Measurements from ENCODE around the gene MRPL38.

MRPL38 gene

DNA sequence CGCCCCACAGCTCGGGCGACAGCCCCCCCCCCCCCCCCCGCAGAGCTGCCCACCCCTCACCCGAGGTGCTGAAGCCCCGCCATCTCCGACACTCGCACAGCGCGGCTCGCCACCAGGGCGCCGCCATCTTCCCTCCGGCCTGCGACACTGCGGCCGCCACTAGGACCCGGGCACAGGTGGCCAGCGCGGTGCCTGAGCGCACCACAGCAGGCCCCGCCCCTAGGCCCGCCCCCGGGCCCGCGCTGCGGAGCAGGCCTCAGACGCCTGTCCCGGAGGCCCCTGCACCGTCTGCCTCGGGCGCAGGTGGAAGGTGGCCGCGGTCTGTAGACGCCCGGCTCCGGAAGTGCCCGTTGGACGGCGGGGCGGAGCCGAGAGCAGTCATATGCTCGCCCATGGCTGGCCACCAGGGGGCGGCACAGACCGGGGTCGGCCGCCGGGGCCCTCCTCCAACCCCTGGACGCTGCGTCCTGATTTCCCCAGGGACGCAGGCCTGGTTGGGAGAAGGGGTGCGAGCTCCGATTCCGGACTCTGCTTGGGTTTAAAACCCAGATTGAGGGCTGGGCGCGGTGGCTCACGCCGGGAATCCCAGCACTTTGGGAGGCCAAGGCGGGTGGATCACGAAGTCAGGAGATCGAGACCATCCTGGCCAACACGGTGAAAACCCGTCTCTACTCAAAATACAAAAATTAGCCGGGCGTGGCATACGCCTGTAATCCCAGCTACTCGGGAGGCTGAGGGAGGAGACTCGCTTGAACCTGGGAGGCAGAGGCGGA lies at the start of gene MRPL38:
MRPL38 (minus strand) TSS at position 136 of the 773 bp plus-strand sequence; CDS start at position 127, 9 bp downstream.
- DNase-seq, result peak; percentile 92

DNA sequence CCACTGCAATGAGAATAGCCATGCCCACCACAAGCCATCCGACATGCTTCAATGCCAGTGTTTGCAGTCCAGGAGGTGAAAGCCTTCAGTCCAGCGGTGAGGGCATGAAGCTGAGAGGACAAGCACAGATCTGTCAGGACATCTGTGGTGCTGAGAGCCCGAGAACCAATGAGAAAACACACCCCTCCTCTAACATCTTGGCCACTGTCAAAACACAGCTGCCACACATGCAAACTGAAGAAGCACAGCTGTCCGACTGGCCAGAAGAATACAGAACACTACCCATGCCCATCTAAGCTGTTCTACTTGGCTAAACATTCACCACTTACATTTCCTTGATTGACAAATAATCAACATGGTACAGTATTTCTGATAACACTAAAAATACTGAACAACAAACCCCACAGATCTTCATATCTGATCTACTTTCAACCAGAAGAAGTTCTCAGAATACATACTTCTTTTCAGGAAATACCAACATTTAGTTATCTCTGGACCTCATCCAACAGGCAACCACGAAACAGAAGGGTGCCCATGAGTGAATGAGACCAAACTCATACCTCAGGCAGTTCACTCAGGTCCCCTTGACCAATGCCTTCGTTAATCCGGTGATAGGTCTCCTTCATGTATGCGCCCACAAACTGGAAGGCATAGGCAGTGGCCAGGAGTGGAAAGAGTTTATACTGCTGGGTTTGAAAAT lies 46.3 kb upstream of the MRPL38 start:
- no peak for DNase-seq

DNA sequence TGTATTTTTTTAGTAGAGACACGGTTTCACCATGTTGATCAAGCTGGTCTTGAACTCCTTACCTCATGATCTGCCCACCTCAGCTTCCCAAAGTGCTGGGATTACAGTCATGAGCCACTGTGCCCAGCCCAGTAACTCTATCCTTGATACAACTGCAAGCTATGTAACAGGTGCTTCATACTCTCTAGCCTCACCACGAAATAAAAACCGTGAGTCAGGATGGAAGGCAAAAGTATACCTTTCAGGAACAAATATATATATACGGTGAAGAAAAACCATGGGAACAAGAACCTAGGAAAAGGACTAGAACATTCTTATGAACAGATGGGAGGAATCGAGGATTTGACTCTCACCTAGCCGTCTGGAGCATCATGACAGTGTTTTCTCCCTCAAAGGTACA lies 45.7 kb upstream of the MRPL38 start:
- DNase-seq, result no peak

DNA sequence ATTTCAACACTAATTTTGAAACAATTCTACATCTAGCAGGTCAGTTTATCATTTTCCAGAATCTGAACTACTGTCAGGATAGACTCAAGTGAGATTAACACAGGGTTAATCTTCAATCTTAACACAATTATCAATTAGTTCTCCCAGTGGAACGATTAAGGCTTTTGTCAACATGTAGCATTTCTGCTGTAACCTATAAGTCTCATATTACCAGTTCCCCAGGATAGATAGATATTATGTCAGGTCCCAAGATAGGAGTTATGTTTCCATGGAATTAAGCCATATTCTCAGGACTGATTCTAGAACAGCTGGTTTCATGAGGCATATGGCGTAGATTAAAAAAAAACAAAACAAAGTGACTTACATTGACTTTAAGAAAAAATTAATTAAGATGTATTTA lies 40.5 kb upstream of the MRPL38 start:
- DNase-seq, result no peak

DNA sequence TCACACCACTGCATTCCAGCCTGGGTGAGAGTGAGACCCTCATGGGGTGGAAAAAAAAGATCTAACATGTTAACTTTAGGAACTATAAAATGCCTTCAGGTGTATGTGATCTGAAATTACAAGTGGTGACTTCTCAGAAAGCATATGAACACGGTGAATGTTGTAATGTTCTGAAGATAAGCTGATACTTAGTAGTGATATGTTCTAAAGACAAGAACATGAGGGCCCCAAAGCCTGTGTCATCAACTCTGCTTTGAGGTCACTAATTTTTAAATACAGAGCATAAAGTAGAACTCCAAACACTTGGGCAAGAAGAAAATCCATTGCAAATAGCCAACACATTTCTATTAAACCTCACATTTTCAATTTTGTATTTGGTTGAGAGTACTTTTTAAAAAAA lies 38.8 kb upstream of the MRPL38 start:
- DNase-seq, result no peak

DNA sequence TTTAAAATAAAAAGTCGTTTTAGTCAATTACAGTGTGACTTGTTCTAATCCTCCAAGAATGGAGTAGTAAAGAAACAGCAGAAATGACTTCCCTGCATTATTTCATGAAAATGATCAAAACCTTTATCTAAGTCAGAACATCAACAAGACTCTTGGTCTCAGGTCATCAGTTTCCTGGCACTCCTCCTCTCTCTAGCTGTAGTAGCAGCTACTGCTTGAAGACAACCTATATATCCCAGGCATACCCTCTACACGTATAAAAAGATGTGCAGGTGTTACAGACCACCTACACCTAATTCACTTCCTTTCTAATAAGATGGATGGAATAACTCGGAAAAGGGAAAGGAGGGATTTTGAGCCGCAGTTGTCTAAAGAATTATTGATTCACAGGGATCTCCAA lies 37.8 kb upstream of the MRPL38 start:
- DNase-seq, result no peak

DNA sequence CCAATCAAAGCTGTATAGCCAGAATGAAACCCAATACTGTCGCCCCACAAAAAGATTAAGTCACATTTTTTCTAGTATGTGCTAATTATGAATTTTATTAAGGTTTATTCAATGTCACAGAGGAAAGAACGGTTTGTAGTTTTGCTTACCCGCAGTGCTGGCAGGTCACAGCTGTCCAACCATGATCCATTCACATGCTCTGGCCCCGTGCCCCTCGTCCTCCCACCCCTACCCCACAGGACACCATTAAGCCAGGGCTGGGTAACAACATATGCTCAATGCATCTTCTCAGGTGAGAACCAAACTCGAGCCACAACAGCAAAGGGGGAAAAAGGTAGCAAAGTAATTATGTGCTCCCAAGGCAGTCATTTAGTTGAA lies 36.7 kb upstream of the MRPL38 start:
- DNase-seq, result no peak

DNA sequence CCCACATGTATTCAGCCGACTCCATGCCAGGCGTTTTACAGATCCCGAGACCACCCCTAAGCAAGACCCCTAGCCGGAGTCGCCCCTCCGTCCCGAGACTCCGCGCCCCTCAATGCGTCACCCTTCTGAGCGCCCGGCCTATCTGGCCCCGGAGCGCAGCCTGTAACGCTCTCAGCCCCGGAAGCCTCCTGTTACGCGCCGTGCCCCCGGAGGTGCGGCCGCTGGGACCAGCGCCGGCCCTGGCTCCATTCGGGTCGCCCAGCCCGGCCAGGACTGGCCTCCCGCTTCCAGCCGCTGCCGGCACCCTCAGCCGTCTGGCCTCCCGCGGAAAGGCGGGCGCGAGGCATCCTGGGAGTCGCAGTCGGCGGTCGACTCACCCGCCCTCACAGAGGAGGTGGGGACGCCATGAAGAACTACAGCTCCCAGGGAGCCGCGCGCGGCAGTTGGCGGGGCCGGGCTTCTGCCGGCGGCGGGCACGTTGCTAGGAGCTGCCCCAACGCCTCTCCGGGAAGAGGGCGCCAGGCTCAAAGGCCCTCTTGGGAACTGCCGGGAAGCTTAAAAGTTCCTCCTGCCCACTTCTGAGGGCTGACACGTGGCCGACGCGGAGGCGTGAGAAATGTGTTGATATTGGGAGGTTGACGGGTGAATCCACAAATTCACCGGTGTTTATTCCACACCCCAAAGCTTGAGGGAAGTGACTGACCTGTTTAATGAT lies 36.2 kb upstream of the MRPL38 start, which contains the start of gene FBF1:
FBF1 (minus strand) TSS at position 316 of the 715 bp plus-strand sequence. CDS start 2,893 bp downstream, outside the sequence.
- DNase-seq, result peak; percentile 91

DNA sequence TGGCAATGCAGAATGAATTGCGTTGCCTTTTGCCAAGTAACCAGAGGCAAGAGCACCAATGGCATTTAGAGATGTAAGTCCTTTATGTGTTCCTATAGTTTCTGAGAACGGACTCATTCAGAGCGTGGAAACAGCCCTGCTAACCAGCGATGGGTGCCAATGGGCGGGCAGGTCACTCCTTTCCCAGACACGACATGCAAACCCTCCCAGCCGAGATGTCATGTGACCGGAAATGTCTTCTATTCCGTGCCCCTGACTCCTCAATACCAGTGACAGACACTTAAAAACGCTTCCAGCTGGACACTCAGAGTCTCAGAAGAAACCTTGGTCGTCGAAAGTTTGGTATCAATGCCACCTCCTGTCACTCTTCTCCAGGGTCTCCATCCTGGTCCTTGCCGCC lies 33.0 kb upstream of the MRPL38 start:
- no peak for DNase-seq

DNA sequence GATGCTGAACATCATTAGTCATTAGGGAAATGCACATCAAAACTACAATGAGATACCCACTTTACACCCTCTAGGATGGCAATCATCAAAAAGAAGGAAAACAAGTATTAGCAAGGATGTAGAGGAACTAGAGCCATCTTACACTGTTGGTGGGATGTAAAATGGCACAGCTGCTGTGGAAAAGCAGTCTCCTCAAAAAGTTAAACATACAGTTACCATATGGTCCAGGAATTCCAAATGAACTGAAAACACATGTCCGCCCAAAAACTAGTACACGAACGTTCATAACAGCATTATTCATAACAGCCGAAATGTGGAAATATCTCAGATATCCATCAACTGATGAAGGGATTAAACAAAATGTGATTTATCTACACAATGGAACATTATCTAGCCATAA lies 29.1 kb upstream of the MRPL38 start:
- DNase-seq, result no peak

DNA sequence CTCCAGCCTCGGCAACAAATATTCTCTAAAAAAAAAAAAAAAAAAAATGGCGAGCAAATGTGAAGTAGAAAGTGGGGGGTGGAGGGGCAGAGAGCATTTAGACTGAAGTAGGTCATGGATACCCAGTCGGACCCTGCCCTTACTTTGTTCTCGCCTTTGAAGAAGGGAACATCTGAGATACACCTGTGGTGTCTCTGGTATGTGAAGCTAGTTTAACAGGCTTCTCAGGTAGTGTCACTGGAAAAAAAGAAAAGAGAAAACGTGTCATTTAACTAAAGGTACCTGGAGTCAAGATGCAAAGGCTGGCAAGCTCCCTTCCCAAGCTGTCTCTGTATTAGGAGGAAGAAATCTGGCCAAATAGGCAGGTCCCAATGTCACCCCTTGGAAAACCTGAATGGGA lies 28.2 kb upstream of the MRPL38 start:
- no peak for DNase-seq

DNA sequence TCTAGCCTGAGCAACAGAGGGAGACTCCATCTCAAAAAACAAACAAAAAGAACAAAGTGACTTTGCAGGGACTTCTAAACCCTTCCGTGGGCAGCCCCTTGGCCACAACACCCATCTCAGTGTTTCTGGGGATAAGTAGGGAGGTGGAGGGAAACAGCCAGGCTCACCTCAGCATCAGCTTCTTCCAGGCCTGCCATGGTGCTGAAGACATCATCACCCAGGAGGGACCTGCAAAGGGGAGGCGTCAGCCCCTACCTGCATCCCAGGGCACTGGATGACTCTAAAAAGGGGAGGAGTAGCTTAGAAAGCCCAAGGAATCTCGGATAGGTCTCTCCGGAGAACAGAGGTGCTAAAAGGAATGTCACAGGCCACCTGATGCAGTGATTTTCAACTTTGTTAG lies 26.4 kb upstream of the MRPL38 start:
- no peak for DNase-seq

DNA sequence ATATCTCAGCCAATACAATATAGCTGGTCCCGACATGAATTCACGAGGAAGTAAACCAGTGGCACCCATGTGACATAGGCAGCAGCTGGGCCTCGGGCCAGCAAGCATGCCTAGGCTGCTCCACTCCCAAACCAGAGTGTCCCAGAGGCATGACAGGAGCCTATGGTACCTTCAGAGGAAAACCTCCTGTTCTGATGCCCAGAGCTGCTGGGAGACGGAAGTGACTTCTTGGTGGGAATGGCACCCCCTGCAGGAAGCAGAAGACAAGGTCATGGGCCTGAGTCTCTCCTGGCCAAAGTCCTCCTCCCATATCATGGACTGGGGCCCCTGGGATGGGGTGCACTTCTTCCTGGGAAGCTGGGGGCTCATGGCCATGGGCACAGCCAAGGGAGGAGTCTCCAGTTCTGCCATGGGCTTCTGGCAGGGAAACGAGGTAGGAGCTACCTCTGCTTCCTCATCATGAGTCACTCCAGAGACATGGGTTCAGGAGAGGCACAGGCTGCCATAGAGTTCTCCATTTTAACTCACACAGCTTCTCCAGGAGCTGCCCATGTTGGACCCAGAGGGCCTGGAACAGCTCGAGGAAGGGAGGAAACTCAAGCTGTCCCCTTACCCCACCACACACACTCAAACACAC lies 22.7 kb upstream of the MRPL38 start:
- no peak for DNase-seq

DNA sequence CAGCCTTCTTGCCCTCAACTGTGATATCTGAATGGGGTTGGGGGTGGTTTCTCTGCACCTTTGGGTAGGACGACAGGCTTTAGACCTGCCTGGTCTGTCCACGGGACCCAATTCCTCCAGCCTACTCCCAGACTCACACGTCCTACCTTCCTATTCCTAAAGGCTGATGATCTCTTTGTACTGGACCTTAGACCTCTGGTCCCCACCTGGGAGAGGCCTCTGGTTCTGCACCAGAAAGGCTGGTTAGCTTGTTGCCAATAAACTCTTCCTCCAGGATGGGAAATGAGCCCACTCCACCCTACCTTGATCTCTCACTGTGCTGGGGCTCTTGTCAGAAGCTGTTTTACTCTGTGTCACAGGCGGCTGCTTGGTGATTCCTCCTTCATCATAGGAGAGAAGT lies 21.8 kb upstream of the MRPL38 start:
- no peak for DNase-seq

DNA sequence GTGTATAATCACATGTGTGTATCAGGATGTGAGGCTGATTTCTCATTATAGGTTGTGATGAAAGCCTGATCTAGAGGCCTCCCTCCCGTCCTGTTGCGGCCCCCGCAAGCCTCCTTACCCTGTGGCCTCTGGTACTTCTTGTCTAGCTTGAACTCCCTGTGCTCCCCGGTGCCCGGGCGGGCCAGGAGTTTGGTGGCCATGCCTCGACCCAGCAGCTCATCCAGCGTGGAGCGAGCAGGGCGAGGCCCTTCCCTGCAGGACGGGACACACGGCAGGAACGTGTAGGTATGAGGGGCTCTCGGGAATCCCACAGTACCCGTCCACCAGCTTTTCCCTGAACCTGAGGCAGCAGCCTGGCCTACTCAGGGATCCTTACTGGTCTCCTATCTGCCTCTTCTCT lies 21.2 kb upstream of the MRPL38 start:
- DNase-seq, result no peak

DNA sequence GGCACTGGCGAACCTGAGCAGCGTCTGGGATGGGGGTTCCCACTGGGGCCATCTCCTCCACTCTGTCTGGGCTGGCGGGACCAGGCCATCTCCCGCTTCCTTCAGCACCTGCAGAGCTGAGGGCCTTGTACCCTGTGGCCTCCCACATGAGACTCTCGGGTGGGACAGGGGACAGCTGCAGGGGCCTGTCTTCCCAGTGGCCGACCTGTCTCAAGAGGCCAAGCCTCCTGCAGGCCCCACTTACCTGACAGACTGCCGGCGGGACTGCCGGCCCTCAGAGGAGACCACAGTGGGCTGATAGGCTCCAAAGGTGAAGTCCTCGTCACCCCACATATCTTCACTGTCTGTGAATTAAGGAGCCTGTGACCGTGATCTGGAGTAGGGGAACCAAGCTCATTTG lies 20.4 kb upstream of the MRPL38 start:
- no peak for DNase-seq

DNA sequence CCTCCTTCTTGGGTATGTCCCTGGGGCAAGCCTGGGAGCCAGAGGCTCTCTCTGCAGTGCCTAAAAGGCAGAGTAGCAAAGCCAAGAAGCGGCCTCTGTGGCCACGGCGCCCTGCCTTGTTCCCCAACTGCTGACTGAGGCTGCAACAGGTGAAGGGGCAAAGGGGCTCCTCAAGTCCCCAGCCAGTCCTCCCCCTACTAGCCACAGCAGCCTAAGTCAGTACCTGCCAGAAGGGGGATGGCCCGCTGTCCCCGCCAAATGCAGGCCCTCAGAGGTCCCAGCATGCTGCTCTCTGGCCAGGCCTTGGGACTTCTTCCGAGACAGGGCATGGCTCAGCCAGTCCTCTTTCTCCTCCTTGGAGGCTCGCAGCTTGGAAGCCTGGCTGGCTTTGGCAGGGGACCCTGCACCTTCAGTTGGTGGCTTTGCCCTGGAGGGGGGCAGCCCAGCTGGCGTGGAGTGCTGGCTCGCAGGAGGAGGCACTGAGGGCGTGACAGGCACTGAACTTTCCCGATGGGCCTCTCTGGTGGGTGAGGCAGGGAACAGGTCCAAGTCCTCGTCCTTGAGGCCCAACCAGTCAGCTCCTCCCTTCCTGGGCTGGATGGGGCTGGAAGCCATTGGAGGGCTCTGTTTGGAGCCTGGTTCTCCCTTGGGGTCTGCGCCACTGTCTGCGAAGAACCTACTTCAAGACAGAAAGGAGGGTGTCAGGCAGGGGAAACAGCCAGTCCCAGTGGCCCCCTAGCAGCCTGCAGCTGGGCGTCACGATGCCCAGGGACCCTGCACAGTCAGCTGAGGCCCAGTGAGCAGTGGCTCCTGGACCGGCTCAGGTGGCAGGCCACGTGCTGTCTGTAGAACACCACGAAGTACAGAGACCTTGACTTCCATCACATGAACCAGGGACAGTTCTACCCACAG lies 18.5 kb upstream of the MRPL38 start:
- DNase-seq, result no peak

DNA sequence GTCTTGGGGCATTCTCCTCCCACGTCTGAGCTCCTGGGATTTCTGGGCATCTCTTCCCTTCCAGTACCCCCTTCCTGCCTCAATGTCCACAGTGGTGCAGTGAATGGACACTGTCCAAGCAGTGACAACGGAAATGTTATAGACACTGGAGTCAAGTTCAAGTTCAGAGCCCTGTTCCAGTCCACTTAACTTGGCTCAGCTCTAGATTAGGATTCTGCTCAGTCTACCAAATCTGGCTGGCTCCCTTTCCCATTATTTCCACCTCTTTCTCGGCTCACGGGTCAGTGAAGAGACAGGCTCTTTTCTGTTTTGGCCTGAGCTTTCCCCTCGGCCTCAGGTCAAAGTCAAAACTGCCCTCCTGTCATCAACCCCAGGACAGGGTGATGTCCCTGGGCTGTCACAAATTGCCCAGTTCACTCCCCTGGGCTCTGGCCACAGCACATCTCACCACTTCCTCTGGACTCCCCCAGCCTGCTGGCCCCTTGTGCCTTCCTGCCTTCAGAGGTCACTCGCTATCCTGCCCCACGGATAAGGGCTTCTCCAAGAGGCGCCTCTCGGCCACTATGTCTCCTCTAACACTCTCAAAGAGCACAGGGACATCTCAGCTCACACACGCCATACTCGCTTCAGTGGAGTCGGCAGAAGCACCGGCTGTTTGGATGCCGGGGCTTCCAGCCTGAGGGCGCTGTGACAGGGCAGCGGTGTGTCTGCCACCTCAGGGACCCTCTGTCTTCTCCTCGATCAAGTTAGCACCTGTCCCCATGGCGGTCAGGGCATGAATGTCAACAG lies 17.7 kb upstream of the MRPL38 start:
- DNase-seq, result no peak

DNA sequence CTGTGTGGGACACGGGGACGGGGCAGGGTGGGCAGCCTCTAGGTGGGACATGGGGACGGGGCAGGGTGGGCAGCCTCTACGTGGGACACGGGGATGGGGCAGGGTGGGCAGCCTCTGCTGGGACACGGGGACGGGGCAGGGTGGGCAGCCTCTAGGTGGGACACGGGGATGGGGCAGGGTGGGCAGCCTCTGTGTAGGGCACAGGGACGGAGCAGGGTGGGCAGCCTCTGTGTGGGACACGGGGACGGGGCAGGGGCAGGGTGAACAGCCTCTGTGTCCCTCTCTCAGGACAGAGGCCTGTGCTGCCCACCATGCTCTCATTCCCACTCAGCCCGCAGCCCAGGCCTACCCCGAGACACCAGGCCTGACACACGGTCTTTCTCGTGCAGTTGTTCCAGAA lies 16.9 kb upstream of the MRPL38 start:
- no peak for DNase-seq

DNA sequence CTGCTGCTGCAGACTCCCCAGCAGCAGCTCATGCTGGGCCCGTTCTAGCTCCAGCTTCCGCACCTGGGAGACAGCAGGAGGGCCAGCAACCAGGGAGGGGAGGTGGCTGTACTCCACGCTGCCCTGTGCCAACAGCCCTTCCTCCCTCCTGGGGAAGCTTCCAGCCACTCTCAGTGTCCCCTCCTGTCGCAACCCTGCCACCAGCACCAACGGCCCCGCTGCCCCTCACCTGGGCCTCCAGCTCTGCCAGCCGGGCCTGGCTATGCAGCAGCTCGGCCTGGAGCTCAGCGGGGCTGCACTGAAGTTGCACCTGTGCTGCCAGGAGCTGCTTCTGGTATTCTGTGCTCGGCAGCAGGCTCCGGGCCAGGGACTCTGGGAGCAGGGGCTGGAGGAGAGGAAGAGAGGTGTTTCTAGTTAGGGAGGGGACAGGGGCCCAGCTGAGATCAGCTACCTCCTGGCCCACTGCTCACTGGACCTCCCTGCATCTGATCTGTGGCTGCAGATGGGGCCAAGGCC lies 15.4 kb upstream of the MRPL38 start:
- DNase-seq, result no peak

DNA sequence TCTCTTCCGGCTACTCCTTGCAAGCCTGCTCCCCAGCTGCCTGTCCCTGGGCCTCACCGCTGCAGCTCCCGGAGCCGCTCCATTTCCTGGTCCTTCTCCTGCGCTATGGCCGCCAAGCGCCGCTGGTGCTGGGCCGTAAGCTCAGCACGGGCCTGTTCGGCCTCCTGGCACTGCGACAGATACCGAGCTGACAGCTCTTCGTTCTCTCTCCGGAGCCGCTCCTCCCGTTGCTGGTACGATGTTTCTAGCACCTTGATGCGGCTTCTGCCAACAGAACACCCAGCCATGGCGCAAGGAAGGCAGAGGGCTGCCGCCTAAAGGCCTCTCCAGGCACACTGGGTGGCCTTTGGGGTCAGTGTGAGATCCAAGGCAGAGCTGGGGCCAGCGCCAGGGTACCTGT lies 14.9 kb upstream of the MRPL38 start:
- no peak for DNase-seq
